EL (cell line): ENCODE results near the gene CRMP1.
A peak's percentile ranks its signal among the peaks of the same experiment; 100 is the strongest.
"Not testable (repeated sequence)": the region's sequence is repeated elsewhere in the genome, so short reads cannot be mapped to it uniquely, and the experiment has no call there.

ENCODE experiments used
- DNase-seq: peaks from one replicate; pipeline ENCODE4 v3.0.0-alpha.2; 2016

Gene CRMP1

GRCh38 chr4:5887361-5888221 lies 5.3 kb downstream of the CRMP1 start:
- no peak for DNase-seq

- no peak for DNase-seq
Observed at GRCh38 chr4:5887011-5887360, 5.9 kb downstream of the CRMP1 start.

- DNase-seq, result no peak
Observed at GRCh38 chr4:5885733-5886132, 7.2 kb downstream of the CRMP1 start.

GRCh38 chr4:5884796-5885195 lies 8.1 kb downstream of the CRMP1 start:
- DNase-seq, result no peak

GRCh38 chr4:5883916-5884315 lies 9.0 kb downstream of the CRMP1 start:
- no peak for DNase-seq

GRCh38 chr4:5882947-5883346 lies 9.9 kb downstream of the CRMP1 start:
- no peak for DNase-seq

- no peak for DNase-seq
Observed at GRCh38 chr4:5881340-5881739, 11.5 kb downstream of the CRMP1 start.

GRCh38 chr4:5878359-5878758 lies 14.5 kb downstream of the CRMP1 start:
- DNase-seq, result no peak

- no peak for DNase-seq
Observed at GRCh38 chr4:5877392-5877791, 15.5 kb downstream of the CRMP1 start.

- peak; percentile 12 for DNase-seq
Observed at GRCh38 chr4:5874811-5875449, 18.0 kb downstream of the CRMP1 start.

GRCh38 chr4:5870701-5871100 lies 22.2 kb downstream of the CRMP1 start:
- no peak for DNase-seq

GRCh38 chr4:5869966-5870619 lies 22.8 kb downstream of the CRMP1 start:
- no peak for DNase-seq

GRCh38 chr4:5867866-5868265 lies 25.0 kb downstream of the CRMP1 start:
- DNase-seq, result no peak

GRCh38 chr4:5866841-5867813 lies 25.8 kb downstream of the CRMP1 start:
- no peak for DNase-seq

GRCh38 chr4:5865896-5866599 lies 26.8 kb downstream of the CRMP1 start:
- DNase-seq, result no peak

GRCh38 chr4:5863461-5864113 lies 29.3 kb downstream of the CRMP1 start:
- peak; percentile 81 for DNase-seq

- DNase-seq, result no peak
Observed at GRCh38 chr4:5858020-5858769, 34.7 kb downstream of the CRMP1 start.

- DNase-seq, result no peak
Observed at GRCh38 chr4:5857199-5857598, 35.7 kb downstream of the CRMP1 start.

- DNase-seq, result not testable (repeated sequence)
Observed at GRCh38 chr4:5856362-5856761, 36.5 kb downstream of the CRMP1 start.

- no peak for DNase-seq
Observed at GRCh38 chr4:5854929-5855328, 38.0 kb downstream of the CRMP1 start.
